Measurements from ENCODE around the gene RXYLT1. TPM values are rescaled to one million over a fixed set of nuclear protein-coding genes. Genes with fewer than 3 reads are reported as not detected.
A peak's percentile ranks its signal among the peaks of the same experiment; 100 is the strongest.

The RXYLT1 gene
- total RNA-seq, 1 donor from 2014 or later: 14.7 TPM

DNA sequence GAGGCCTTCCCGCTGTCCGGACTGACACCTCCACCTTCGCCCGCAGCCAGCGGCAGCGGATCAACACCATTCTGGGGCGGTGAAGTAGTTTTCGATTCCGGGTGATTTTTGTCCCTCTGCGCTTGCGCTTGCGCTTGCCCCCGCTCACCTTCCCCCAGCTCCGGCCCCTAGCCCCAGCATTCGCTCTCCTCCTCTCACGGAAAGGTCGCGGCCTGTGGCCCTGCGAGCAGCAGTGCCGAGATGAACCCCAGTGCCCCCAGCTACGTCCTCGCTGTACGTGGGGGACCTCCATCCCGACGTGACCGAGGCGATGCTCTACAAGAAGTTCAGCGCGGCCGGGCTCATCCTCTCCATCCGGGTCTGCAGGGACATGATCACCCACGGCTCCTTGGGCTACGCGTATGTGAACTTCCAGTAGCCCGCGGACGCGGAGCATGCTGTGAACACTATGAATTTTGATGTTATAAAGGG lies 42.1 kb downstream of the RXYLT1 start:
- Mint-ChIP-seq H3K4me3 (ENCODE audit: low read depth) (no peak overlapping the region), H3K27ac (peak overlapping the region; percentile 62), H3K36me3 (ENCODE audit: insufficient read depth) (peaks cover 1% of the 10 kb centered on the region), H3K27me3 (no peaks in the 10 kb centered on the region), H3K4me1 (ENCODE audit: low read depth) (no peaks in the 10 kb centered on the region), H3K9me3 (ENCODE audit: low read depth) (peaks cover 18% of the 10 kb centered on the region)
- TF ChIP-seq, protein P1, sequence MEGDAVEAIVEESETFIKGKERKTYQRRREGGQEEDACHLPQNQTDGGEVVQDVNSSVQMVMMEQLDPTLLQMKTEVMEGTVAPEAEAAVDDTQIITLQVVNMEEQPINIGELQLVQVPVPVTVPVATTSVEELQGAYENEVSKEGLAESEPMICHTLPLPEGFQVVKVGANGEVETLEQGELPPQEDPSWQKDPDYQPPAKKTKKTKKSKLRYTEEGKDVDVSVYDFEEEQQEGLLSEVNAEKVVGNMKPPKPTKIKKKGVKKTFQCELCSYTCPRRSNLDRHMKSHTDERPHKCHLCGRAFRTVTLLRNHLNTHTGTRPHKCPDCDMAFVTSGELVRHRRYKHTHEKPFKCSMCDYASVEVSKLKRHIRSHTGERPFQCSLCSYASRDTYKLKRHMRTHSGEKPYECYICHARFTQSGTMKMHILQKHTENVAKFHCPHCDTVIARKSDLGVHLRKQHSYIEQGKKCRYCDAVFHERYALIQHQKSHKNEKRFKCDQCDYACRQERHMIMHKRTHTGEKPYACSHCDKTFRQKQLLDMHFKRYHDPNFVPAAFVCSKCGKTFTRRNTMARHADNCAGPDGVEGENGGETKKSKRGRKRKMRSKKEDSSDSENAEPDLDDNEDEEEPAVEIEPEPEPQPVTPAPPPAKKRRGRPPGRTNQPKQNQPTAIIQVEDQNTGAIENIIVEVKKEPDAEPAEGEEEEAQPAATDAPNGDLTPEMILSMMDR (IDR thresholded peaks at IDR 0.05; ENCODE audit: unreplicated experiment): no peak
- no peak for DNase-seq (ENCODE audit: low spot score, unreplicated experiment)

DNA sequence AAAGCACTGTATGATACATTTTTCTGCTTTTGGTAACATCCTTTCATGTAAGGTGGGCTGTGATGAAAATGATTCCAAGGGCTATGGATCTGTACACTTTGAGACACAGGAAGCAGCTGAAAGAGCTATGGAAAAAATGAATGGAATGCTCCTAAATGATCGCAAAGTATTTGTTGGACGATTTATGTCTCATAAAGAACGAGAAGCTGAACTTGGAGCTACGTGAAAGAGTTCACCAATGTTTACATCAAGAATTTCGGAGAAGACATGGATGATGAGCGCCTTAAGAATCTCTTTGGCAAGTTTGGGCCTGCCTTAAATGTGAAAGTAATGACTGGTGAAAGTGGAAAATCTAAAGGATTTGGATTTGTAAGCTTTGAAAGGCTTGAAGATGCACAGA lies 42.6 kb downstream of the RXYLT1 start:
- TF ChIP-seq, protein P1 (IDR thresholded peaks at IDR 0.05; ENCODE audit: unreplicated experiment): no peak
- H3K27me3 Mint-ChIP-seq: no peaks in the 10 kb centered on the region
- H3K36me3 Mint-ChIP-seq (ENCODE audit: insufficient read depth): peaks cover 1% of the 10 kb centered on the region
- H3K27ac Mint-ChIP-seq: peak overlapping the region; percentile 62
- no peak for DNase-seq (ENCODE audit: low spot score, unreplicated experiment)
- peaks cover 18% of the 10 kb centered on the region for H3K9me3 Mint-ChIP-seq (ENCODE audit: low read depth)
- no peaks in the 10 kb centered on the region for H3K4me1 Mint-ChIP-seq (ENCODE audit: low read depth)
- H3K4me3 Mint-ChIP-seq (ENCODE audit: low read depth): no peak overlapping the region

DNA sequence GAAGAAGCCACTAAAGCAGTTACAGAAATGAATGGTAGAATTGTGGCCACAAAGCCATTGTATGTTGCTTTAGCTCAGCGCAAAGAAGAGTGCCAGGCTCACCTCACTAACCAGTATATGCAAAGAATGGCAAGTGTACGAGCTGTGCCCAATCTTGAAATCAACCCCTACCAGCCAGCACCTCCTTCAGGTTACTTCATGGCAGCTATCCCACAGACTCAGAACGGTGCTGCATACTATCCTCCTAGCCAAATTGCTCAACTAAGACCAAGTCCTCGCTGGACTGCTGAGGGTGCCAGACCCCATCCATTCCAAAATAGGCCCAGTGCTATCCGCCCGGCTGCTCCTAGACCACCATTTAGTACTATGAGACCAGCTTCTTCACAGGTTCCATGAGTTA lies 43.3 kb downstream of the RXYLT1 start:
- TF ChIP-seq, protein P1 (IDR thresholded peaks at IDR 0.05; ENCODE audit: unreplicated experiment): no peak
- H3K4me1 Mint-ChIP-seq (ENCODE audit: low read depth): no peaks in the 10 kb centered on the region
- H3K27ac Mint-ChIP-seq: no peak overlapping the region

GRCh38 chr12:63826006-63826585 lies 46.4 kb downstream of the RXYLT1 start:
- no peak overlapping the region for H3K27ac Mint-ChIP-seq
- H3K4me3 Mint-ChIP-seq (ENCODE audit: low read depth): no peak overlapping the region
- TF ChIP-seq, protein P1 (IDR thresholded peaks at IDR 0.05; ENCODE audit: unreplicated experiment): peak; percentile 80
- H3K27me3 Mint-ChIP-seq: no peaks in the 10 kb centered on the region
- peaks cover 14% of the 10 kb centered on the region for H3K9me3 Mint-ChIP-seq (ENCODE audit: low read depth)
- no peak for DNase-seq (ENCODE audit: low spot score, unreplicated experiment)
- H3K36me3 Mint-ChIP-seq (ENCODE audit: insufficient read depth): peaks cover 1% of the 10 kb centered on the region
- no peaks in the 10 kb centered on the region for H3K4me1 Mint-ChIP-seq (ENCODE audit: low read depth)

More for the DNA sequence above, 43.3 kb downstream of the RXYLT1 start:
- no peak for DNase-seq (ENCODE audit: low spot score, unreplicated experiment)
- no peaks in the 10 kb centered on the region for H3K27me3 Mint-ChIP-seq
- peaks cover 1% of the 10 kb centered on the region for H3K36me3 Mint-ChIP-seq (ENCODE audit: insufficient read depth)
- H3K4me3 Mint-ChIP-seq (ENCODE audit: low read depth): no peak overlapping the region
- peaks cover 18% of the 10 kb centered on the region for H3K9me3 Mint-ChIP-seq (ENCODE audit: low read depth)

DNA sequence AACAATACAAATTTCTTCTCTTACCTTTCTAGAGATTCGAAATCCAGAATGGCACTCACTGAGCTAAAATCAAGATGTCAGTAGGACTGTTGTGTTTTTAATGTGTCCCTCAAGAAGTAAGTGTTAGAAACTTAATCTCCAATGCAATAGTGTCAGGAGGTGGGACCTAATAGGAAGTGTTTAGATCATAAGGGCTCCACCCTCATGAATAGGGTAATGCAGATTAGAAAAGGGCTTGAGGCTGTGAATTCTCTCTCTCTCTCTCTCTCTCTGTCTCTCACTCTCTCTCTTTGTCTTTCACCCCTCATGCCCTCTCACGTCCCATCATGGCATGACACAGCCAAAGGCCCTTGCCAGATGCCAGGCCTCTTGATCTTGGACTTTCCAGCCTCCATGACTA lies 49.2 kb downstream of the RXYLT1 start:
- Mint-ChIP-seq H3K27ac (no peak overlapping the region), H3K4me1 (ENCODE audit: low read depth) (no peaks in the 10 kb centered on the region), H3K27me3 (no peaks in the 10 kb centered on the region), H3K9me3 (ENCODE audit: low read depth) (peaks cover 5% of the 10 kb centered on the region), H3K36me3 (ENCODE audit: insufficient read depth) (no peaks in the 10 kb centered on the region), H3K4me3 (ENCODE audit: low read depth) (no peak overlapping the region)
- TF ChIP-seq, protein P1 (IDR thresholded peaks at IDR 0.05; ENCODE audit: unreplicated experiment): no peak
- DNase-seq (ENCODE audit: low spot score, unreplicated experiment): no peak

All from progenitor cell of endocrine pancreas (in vitro differentiated cells).